ENCODE results near the gene PPP1R1B.
A peak's percentile ranks its signal among the peaks of the same experiment; 100 is the strongest.

PPP1R1B gene

DNA sequence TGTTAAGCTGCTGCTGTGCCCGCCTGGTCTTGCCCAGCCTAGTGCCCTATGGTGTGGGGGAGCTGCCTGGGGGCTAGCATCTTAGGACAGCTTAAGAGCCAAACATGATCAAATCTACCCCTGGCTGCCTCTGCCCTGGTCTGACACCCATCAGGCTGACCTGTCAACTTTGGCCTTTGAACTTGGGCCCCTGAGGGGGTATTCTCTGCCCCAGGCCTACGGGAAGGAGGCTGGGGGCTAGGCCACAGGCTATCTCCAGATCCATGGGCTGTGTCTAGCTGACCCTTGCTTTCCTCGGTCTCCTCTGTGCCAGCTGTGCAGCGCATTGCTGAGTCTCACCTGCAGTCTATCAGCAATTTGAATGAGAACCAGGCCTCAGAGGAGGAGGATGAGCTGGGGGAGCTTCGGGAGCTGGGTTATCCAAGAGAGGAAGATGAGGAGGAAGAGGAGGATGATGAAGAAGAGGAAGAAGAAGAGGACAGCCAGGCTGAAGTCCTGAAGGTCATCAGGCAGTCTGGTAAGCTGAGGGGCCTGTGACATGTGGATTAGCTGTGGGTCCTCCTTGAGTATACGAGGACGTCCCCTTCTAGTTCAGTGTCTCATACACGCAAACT is 6.9 kb downstream of the PPP1R1B start:
- DNase-seq (ENCODE audit: low read depth) = no peak

DNA sequence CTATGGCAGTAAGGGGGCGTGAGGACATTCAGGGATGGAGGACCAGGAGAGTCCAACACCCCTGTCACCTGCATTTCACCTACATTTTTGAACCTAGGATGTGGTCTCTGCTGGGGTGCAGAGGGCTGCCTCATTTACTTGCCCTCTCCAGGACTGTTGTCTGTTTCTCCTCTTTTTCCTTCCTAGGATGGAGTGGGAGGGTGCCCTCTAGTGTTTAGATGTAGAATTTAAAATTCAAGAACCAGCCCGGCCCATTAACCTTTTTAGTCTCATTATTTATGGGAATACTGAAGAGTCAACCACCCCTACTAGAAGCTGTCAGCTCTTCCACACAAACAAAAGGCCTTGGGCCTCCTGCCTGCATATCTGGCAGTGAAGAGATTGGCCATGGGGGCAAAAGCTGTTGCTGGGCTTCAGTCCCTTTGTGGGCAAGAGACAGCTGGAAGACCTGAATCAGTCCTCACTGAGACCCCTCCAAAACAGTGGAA is 7.7 kb downstream of the PPP1R1B start:
- no peak for DNase-seq (ENCODE audit: low read depth)

DNA sequence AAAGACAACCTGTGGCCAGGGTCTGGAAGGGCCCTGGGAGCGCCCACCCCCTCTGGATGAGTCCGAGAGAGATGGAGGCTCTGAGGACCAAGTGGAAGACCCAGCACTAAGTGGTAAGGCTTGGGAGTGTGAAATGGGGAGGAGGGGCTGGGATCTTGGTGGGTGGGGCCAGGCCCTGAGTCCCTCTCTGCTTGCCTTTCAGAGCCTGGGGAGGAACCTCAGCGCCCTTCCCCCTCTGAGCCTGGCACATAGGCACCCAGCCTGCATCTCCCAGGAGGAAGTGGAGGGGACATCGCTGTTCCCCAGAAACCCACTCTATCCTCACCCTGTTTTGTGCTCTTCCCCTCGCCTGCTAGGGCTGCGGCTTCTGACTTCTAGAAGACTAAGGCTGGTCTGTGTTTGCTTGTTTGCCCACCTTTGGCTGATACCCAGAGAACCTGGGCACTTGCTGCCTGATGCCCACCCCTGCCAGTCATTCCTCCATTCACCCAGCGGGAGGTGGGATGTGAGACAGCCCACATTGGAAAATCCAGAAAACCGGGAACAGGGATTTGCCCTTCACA is 8.9 kb downstream of the PPP1R1B start:
- DNase-seq (ENCODE audit: low read depth) = no peak

DNA sequence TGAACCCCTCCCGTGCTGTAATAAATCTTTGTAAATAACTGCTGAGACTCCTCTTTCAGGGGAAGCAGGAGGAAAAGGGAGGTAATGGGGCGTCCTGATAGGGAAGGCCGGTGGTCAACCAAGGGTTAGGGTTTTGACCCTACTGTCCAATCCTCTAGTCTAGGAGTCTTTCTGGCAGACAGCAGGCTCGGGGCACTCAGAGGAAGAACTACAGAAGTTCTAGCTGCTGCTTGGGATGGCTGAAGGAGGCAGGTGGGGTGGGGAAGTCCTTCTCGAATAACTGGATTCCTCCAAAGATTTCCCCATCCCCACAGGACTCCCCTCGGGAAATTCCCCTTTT is 9.8 kb downstream of the PPP1R1B start:
- no peak for DNase-seq (ENCODE audit: low read depth)

DNA sequence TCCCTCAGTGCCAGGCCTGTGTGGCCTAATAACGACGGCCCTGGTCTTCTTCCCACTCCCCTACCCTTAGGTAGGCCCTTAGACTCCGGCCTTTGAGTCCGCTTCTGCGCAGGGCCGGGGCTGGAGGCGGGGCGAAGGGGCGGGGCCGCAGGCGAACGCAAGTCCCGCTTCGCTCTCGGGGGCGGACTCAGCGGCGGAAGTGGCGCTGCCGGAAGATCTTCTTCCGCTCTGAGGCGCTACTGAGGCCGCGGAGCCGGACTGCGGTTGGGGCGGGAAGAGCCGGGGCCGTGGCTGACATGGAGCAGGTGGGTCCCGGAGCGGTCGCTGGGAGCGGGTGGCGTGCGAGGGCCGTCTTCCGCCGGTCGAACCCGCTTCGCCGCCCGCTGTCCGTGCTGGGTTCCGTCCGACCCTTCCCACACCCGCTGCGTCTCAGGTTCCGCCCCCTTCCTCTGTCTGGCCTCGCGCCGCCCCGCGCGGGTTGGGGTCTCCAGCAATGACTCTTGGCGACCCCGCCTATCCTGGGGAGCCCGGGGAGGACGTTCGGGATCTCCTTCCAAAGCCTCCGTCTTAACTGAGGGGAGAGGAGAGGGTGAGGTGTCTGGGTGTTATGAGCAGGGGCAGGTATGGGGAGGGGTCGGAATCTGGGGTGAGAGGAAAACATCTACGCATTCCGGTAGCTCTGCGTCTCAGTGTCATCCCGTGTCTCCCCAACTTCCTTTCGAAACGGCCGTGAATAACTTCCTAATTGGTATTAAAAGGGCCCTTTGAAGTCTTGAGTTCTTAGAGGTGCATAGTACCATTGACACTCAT is 10.4 kb downstream of the PPP1R1B start, which contains the start of gene STARD3:
Gene STARD3, plus strand, starts transcription at position 218 of the 810 bp plus-strand sequence. CDS start 16,388 bp downstream, outside the sequence.
- peak; percentile 81 for DNase-seq (ENCODE audit: low read depth)

DNA sequence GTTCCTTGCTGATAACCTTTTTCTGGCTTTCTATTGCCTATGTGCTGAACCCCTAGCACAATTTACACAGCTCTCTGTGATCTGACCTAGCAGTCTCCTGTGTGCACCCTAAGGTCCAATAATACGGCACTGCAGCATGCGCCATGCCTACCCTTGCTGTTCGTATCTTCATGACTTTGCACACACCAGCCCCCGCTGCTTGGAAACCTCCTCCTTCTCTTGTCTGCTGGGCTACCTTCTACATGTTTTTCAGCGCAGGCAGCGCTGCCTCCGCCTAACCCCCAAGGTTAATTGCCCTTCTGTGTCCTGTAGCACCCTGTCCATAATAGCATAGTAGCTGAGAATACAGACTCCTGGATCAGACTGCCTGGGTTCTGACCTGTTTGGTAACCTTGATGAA is 11.6 kb downstream of the PPP1R1B start:
- DNase-seq (ENCODE audit: low read depth) = no peak

DNA sequence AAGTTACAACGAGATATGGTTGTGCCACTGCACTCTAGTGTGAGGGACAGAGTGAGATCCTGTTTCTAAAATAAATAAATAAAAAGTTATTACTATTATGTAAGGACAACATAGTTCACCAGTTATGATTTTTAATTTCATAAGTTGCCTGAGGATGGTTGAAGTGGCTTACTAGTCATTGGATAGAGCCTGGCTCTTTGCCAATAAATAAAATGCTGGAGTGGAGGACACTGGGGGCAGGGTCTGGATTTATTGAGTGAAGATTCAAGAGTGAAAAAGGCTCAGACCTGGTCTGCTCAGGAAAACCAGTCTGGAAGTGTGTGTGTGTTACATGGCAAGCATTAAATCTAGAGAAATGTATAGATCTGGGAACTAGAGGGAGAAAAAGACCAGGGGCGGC is 12.3 kb downstream of the PPP1R1B start:
- DNase-seq (ENCODE audit: low read depth) = no peak

DNA sequence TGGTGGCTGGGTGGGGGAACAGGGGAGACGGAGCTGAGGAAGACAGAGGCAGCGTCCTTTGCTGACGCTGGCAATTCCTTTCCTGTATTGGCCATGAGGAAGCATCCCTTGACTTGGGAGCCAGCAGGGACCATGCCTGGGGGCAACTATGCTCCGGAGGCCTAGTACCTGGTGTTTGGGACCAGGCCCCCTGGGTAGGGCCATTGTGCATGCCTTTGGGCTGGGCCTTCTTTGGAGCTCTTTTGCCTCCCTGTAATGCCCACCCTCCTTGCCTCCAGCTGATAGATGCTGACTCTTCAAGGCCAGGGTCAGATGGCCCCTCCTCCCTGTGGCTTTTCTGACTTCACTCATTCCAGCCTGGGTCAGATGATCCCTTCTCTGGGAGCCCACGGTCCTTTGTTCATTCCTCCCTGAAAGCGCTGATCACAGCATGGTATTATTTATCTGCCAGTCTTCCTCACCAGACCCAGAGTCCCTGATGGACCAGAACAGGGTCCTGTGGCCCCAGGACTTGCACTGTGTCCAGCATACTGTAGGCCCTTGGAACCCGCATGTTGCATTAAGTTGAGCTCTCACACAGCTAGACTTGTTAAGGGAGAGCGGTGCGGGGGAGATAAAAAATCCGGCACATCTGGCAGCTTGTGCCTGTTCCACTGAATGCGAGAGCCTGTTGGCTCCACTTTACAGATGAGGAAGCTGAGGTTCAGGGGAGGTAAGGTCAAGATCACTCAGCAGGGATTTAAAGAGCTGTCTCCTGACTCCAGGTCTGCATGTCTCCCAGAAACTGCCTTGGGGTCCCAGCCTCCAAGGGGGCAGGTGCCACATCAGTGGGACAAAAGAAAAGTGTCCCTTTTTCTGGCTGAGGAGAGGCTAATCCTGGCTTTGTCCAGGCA is 13.1 kb downstream of the PPP1R1B start:
- no peak for DNase-seq (ENCODE audit: low read depth)

DNA sequence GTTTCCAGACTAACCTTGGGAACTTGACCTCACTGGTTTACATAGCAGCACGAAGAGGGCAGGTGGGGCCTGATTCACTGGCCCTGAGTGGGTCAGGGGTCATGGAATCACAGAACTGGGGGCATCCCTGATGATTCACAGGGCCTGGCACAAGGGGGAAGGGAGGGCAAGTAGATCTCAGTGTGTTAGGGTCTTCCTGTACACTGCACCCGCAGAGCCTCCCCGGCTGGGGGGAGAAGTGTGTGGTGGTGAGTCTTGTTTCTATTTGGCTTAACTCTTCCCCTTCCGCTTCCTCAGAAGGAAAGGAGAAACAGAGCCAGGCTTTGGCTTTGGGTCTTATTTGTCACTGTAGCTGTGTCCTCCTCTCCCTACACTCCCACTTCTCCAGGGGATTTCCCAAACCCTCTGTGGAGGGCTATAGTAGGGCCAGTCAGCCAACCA is 13.9 kb downstream of the PPP1R1B start:
- DNase-seq (ENCODE audit: low read depth) = no peak

DNA sequence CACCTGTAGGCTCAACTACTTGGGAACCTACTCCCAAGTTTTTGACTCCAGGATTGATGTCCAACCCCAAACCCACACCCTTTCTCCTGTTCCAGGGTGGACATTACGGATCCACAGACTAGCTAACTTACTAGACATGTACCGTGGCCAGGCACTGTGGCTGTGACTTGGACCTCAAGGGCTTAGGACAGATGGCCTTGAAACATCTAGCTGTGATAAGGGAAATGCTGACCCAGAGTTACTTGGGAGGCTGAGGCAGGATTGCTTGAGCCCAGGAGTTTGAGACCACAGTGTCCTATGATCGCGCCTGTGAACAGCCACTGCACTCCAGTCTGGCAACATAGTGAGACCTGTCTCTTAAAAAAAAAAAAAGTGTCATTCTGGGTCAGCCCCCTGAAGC is 14.3 kb downstream of the PPP1R1B start:
- no peak for DNase-seq (ENCODE audit: low read depth)

DNA sequence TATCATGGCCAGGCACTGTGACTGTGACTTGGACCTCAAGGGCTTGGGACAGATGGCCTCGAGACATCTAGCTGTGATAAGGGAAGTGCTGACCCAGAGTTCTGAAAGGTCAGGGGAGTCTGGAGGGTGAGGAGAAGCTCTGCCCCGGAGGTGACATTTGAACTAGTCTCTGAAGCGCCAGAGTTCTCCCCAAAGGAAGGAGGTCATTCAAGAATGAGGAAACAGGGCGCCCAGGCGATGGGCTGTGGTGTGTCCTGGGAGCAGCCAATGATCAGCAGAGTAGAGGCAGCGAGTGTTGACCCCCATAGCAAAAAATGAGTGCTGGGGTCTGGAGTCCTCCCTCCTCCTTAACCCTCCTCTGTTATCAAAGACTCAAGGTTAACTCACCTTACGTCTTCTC is 15.1 kb downstream of the PPP1R1B start:
- no peak for DNase-seq (ENCODE audit: low read depth)

DNA sequence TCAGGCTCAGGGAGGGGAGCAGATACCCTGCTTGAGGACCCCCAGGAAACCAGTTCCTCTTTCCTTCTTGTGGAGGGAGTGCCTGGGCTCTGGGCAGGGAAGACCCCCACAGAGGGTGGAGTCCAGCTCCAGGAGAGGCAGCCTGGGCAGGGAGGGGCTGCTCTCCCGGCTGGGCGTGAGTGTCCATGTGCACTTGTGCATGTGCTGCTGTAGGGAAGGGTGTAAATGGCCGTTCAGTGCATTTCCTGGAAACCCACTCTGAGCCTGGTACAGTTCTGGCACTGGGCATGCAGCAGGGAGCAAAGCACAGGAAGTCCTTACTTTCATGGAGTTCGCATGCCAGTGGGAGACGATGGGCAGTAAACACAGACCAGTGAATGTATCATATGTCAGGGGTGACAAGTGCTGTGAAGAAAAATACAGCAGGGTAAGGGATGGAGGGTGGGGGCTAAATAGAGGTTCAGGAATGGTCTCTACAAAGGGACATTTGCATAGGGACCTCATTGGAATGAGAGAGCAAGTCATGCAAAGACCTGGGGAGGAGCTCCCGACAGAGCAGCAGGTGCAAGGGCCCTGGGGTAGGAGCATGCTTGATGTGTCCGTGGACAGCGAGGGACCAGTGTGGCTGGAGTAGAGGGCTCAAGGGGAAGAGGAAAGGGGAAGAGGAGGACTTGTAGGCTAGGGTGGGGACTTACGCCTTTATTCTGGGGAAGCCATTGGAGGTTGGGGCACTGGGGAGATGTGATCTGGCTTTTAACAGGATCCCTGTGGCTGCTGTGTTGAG is 15.7 kb downstream of the PPP1R1B start:
- DNase-seq (ENCODE audit: low read depth) = no peak

DNA sequence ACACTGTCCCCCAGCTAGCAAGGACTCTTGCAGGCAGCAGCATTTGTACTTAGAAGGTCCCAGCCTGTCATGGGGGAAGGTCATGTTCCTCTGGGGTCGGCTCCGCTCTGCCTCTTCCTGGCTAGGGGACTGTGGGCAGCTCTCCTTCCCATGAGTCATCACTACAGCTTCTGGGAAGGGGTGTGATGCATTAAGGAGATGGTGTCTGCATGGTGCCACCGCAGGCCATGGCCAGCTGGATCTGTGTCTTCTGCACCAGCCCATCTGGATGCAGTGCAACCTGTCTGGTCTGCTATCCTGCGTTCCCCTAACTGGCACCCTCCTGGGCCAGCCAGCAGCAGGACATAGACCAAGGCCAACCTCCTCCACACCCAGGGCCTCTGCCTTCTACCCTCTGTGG is 16.5 kb downstream of the PPP1R1B start:
- no peak for DNase-seq (ENCODE audit: low read depth)

DNA sequence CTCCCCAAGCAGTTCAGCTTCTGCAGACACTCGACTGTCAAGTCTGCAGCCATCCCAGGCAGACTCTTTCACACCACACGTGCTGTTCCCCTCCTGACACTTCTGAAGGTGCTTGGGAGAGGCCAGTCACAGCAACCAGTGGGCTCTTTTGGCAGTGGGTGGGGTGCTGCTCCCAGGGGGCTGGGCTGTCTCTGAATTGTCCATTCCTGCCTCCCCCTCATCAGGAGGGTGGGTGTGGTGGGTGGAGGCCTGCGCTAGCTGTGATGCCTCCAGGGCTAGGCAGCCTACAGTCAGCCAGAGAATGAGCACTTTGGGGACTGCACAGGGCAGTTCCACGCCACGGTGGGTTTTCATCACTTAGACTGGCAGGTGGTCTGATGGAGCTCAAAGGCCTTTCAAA is 20.5 kb downstream of the PPP1R1B start:
- DNase-seq (ENCODE audit: low read depth) = no peak

DNA sequence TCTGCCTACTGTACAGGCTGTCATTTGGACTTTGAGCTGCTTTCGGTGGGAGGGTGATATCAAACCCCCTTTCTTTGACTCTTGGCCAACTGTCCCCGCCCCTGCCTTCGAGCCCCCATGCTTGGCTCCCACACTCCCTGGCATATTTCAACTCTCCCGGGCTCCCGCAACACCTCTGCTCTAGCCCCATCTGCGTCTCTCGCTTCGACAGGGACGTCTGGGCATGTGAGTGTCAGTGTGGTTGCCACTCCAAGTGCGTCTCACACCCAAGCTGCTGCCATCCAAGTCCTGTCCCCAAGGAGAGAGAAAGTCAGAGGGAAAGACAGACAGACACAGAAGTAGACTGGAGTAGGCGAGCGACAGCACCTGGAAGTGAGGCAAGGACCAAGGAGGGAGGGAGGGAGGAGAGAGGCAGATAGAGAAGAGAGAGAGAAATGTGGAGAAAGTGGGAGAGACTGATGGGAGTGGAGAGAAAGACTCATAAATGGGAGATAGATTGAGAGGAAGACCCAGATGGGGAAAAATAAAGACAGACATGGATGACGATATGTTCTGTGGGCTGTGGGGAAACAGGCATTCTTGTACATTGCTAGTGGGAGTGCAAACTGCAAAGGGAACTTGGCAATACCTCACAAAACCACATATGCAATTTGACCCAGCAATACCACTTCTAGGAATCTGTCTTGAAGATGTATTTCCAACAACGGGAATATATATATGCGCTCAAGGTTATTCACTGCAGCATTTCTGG is 22.0 kb downstream of the PPP1R1B start:
- DNase-seq (ENCODE audit: low read depth) = no peak

DNA sequence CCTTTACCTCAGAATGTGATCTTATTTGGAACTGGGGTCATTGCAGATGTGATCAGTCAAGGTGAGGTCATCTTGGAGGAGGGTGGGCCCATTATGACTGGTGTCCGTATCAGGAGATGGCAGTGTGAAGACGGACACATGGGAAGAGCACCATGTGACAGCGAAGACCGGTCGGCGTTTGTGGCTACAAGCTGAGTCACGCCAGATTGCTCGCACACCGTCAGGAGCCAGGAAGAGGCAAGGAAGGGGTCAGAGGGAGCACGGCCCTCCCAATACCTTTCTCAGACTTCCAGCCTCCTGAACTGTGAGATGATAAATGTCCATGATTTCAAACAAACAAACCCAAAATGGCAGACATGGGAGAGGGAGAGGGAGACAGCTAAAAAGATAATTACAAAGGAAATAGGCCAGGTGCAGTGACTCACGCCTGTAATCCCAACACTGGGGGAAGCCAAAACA is 23.4 kb downstream of the PPP1R1B start:
- no peak for DNase-seq (ENCODE audit: low read depth)

DNA sequence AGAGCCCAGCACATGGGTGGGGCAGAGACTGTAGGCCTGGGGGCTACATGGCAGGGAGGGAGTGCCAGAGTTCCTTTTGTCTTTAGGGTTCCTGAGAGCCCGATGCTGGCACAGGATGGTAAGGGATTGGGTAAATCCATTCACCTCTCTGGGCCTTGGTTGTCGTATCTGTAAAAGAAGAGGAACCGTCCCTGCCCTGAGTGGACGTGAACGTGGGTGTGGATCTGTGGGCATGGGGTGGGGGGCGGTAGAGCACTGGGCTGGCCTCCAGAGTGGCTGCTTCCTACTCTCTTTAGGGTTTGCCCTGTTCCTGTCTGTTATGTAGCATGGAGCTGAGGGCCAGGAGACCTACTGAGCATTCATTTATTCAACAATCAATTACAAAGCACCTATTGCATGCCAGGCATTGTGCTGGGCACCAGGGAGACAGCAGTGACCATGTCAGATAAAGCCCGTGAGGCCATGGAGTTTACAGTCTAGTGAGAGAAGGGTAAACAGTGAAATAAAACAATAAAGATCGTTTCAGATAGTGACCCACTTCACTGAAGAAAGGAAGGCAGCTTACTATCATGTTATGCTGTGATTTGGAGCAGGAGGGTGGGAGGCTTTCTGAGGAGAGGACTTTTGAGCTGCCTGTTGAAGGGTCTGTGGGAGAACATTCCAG is 25.3 kb downstream of the PPP1R1B start:
- DNase-seq (ENCODE audit: low read depth) = no peak

DNA sequence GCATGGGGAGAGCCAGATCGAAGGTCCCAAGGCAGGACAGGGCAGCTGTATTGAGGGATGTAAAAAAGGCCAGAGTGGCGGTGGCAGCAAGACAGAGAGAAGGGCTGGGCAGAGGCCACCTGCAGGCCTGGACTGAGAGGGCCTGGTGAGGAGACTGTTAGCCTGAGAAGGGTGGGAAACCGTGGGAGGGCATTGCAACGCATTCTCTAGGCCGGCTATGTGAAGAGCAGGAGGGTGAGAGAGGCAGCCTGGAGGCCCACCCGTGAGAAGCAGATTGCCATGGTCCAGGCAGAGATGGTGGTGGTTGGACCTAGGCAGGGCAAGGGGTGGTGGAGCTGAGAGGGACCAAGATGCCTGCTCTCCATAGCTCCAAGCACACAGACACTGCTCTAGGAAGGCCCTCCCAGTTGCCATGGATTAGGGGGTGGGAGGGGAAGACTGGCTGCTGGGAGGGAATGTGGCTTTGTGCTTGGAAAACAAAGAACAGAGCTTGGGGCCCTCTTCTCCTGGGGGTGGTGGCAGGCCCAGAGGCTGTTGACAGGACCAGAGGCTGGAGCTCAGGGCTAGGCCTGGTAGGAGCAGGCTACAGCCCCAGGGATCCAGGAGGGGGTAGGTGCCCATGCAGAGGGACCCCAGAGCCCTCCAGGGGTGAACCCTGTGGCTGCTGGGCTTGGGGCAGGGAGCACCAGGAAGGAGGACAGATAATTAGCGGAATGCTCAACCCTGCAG is 26.0 kb downstream of the PPP1R1B start:
- DNase-seq (ENCODE audit: low read depth) = no peak

DNA sequence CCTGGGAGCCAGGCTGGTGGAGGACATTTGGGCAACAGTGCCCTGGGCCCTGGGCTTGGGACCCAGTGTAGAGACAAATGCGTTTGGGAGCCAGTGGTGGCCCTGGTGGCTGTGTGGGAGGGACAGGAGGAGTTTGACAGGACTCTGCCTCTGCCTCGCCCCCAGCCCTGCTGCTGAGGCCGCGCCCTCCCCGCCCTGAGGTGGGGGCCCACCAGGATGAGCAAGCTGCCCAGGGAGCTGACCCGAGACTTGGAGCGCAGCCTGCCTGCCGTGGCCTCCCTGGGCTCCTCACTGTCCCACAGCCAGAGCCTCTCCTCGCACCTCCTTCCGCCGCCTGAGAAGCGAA is 26.5 kb downstream of the PPP1R1B start:
- DNase-seq (ENCODE audit: low read depth) = no peak

Measured in stimulated activated CD8-positive, alpha-beta memory T cell treated with anti-CD3 and anti-CD28 coated beads, Interleukin-12 subunit alpha, Interleukin-12 subunit beta, amount 100 ng/mL, for 1 hour (primary cell).